GM19351 (cell line): Measurements from ENCODE around the gene JAML.

Experiments used
- ATAC-seq: cut with Tn5 transposase; IDR thresholded peaks from one replicate; pipeline ENCODE4 v1.9.1; 2021; ENCODE audit warnings: mild to moderate bottlenecking, moderate library complexity; ENCODE audit not compliant: unreplicated experiment

The JAML gene

GRCh38 chr11:118240999-118241763, 16.4 kb upstream of the JAML start:
- peak; percentile 81 for ATAC-seq

- ATAC-seq, result no peak
These were observed 14.8 kb upstream of the JAML start for GRCh38 chr11:118239509-118240205.

GRCh38 chr11:118238929-118239328, 14.1 kb upstream of the JAML start:
- ATAC-seq, result no peak

- no peak for ATAC-seq
These were observed 13.6 kb upstream of the JAML start for GRCh38 chr11:118238421-118238820.

- ATAC-seq, result no peak
These were observed 11.4 kb upstream of the JAML start for GRCh38 chr11:118236170-118236569.

GRCh38 chr11:118234833-118235232, 10.0 kb upstream of the JAML start:
- no peak for ATAC-seq

GRCh38 chr11:118233850-118234249, 9.0 kb upstream of the JAML start:
- ATAC-seq, result no peak

- no peak for ATAC-seq
These were observed 8.6 kb upstream of the JAML start for GRCh38 chr11:118233377-118233776.

GRCh38 chr11:118232659-118233058, 7.8 kb upstream of the JAML start:
- ATAC-seq, result no peak

GRCh38 chr11:118231461-118231860, 6.7 kb upstream of the JAML start:
- no peak for ATAC-seq

- no peak for ATAC-seq
These were observed 5.3 kb upstream of the JAML start for GRCh38 chr11:118230088-118230487.

GRCh38 chr11:118229274-118229847, 4.5 kb upstream of the JAML start:
- no peak for ATAC-seq

- ATAC-seq, result peak; percentile 68
These were observed 3.3 kb upstream of the JAML start for GRCh38 chr11:118227865-118228785.

- no peak for ATAC-seq
These were observed 2.0 kb upstream of the JAML start for GRCh38 chr11:118226781-118227180.

- no peak for ATAC-seq
These were observed 1.5 kb upstream of the JAML start for GRCh38 chr11:118226296-118226695.

- no peak for ATAC-seq
These were observed 819 bp downstream of the JAML start for GRCh38 chr11:118223992-118224391.

- no peak for ATAC-seq
These were observed 1.2 kb downstream of the JAML start for GRCh38 chr11:118223570-118223969.

GRCh38 chr11:118222437-118222836, 2.4 kb downstream of the JAML start:
- ATAC-seq, result no peak

- ATAC-seq, result no peak
These were observed 3.4 kb downstream of the JAML start for GRCh38 chr11:118221419-118221818.

- no peak for ATAC-seq
These were observed 5.1 kb downstream of the JAML start for GRCh38 chr11:118219732-118220131.

GRCh38 chr11:118219244-118219643, 5.6 kb downstream of the JAML start:
- ATAC-seq, result no peak
